GM21515 (cell line): ENCODE results near the gene AP4M1.

Experiments used
- ATAC-seq: cut with Tn5 transposase; IDR thresholded peaks from one replicate; pipeline ENCODE4 v1.9.1; 2021; ENCODE audit not compliant: unreplicated experiment

The AP4M1 gene

DNA sequence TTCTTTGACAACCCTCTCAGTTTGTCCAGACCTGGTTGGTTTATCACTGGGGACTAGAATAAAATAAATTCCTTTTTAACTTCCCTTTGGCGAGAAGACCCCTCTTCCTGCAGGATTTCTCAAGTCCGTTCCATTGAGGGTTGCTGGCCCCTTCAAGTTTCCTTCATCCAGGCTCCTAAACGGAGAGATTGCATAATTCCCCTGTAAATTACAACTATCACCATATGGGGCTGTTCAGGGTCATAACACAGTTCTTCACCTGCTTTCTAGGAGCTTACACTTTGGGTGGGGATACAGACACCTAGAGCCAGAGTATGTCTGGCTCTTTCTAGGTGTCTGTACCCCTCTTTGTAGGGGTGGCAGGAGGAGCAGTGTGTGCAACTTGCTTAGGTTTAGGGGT is 15.9 kb upstream of the AP4M1 start:
- ATAC-seq: no peak

DNA sequence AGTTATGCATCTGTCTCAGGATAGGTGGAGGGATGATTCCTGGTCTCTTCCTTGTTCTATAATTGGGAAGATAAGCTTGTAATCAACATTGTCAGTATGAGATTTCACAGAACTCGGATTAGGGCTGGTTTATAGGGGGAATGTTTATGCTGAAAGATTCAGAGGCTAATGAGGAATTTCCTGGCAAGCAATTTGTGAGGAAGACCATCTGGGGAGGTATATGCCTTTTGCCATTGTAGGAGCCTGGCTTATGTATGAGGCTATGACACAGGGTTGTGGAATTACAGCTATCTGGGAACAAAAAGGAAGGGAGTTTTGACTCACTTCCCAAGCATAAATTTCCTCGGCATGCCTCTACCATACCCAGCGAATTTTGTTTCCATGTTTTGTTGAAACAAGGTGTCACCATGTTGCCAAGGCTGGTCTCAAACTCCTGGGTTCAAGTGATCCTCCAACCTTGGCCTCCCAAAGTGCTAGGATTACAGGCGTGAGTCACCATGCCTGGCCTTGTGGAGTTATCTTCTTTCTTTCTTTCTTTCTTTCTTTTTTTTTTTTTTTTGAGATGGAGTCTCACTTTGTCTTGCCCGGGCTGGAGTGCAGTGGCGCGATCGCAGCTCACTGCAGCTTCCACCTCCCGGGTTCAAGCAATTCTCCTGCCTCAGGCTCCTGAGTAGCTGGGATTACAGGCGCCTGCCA is 14.2 kb upstream of the AP4M1 start:
- no peak for ATAC-seq

DNA sequence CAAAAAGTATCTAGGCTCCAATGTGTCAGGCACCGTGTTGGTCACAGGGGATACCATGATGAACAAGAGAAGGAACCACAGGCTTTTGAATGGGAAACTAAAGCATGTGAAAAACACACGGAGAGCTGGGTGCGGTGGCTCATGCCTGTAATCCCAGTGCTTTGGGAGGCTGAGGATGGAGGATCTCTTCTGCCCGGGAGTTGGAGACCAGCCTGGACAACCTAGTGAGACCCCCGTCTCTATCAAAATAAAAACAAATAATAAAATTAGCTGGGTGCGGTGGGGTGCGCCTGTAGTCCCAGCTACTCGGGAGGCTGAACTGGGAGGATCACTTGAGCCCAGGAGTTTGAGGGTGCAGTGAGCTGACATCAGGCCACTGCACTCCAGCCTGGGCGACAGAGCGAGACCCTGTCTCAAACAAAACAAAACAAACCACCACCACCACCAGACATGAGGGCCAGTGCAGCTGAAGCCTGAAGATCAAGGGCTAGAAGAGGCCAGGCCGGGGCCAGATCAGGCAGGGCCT is 13.3 kb upstream of the AP4M1 start:
- ATAC-seq: no peak

DNA sequence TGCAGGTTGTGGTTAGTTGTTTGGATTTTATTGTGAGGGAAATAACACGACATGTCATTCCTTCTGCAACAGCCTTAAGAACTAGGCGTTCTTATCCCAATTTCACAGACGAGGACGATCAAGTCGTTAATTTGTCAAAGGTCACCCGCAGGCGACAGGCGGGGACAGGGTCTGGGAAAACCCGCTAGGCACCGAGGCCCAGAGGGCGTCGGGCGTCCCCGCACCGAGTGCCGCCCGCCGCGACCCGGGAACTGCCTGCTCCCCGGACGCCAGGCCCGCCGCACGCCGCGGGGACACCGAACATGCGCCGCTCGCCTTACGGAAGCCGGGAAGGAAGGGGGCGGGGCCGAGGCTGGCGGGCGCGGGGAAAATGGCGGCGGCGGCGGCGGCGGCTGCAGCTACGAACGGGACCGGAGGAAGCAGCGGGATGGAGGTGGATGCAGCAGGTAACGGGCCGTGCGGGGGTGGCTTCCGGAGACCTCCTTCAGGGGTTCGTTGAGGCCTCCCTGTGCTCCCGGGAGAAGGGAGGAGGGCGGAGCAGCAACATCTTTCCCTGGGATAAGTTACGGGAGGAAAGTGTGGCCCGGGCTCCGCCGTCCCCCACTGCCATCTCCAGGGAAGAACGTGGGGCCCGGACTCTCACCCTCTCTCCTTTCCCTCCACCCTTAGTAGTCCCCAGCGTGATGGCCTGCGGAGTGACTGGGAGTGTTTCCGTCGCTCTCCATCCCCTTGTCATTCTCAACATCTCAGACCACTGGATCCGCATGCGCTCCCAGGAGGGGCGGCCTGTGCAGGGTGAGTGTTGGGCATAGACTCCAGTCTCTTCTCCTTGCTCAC is 12.6 kb upstream of the AP4M1 start, which contains the start of gene COPS6:
Gene COPS6, plus strand, starts transcription at position 349 of the 837 bp plus-strand sequence. Its CDS starts 22 bp downstream, at position 371.
- no peak for ATAC-seq

DNA sequence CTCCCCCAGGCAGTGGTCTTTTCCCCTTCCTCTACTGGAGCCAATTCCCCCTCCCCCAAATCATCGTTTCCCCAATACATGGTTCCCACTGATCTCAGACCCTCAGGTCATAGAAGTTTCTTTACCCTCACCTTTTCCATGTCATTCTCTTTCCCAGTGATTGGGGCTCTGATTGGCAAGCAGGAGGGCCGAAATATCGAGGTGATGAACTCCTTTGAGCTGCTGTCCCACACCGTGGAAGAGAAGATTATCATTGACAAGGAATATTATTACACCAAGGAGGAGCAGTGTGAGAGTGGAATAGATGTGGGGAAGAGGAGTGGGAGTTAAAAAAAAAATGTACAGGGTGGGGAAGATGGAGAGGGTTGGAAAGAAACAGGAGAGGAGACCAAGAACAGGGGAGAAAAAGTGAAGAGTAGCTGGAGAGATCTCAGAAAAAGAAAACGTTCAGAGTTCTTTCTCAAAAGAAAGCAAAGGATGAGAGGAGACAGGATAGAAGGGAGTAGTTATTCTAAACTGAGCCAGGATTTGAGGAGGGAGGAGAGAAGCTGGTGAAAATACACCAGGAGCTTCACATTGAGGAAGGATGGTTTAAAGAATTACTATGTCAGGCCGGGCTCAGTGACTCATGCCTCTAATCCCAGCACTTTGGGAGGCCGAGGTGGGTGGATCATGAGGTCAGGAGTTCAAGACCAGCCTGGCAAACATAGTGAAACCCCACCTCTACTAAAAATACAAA is 11.8 kb upstream of the AP4M1 start:
- ATAC-seq: no peak

DNA sequence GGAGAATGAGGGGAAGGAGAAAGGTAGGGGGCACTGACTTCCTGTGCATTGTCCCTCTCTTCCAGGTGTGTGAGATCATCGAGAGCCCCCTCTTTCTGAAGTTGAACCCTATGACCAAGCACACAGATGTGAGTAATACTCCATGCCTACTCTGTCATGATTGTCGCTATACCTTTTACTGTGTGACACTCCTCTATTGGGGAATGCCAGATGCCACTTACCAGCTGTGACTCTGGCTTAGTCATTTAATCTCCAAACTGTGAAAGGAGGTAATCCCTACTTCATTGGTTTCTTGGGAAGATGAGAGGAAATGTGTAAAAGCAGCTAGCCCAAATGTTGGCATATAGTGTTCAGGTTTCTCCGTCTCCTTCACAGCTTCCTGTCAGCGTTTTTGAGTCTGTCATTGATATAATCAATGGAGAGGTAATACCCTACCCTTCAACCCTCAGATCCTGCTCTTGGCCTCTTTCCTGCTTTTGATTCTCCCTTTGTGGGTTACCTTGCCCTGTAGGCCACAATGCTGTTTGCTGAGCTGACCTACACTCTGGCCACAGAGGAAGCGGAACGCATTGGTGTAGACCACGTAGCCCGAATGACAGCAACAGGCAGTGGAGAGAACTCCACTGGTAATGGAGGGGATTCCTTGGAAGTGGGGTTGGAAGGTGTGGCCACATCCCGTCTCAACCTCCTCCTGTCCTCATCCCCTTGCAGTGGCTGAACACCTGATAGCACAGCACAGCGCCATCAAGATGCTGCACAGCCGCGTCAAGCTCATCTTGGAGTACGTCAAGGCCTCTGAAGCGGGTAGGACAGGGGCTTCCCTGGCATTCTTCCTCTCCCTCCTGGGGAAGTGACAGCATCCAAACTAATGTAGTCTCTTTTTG is 10.7 kb upstream of the AP4M1 start:
- ATAC-seq: no peak

DNA sequence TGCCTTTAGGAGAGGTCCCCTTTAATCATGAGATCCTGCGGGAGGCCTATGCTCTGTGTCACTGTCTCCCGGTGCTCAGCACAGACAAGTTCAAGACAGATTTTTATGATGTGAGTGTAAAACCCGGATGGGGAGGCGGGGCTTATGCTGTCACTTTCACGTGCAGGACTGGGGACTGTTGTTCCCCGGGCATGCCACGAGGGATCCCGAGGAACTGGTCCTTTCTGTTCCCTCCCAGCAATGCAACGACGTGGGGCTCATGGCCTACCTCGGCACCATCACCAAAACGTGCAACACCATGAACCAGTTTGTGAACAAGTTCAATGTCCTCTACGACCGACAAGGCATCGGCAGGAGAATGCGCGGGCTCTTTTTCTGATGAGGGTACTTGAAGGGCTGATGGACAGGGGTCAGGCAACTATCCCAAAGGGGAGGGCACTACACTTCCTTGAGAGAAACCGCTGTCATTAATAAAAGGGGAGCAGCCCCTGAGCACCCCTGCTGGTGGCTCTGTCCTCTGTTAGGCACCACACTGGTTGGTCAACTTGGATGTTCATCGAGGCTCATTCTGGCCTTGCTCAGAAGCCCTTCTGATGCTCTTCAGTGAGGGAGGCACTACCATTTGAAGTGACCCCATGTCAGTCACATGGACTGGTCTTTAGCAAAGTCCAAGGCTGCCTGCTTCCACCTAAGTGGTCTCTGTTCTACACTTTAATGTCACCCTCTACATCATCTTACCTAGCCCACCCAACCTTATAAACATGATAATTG is 9.8 kb upstream of the AP4M1 start:
- no peak for ATAC-seq

DNA sequence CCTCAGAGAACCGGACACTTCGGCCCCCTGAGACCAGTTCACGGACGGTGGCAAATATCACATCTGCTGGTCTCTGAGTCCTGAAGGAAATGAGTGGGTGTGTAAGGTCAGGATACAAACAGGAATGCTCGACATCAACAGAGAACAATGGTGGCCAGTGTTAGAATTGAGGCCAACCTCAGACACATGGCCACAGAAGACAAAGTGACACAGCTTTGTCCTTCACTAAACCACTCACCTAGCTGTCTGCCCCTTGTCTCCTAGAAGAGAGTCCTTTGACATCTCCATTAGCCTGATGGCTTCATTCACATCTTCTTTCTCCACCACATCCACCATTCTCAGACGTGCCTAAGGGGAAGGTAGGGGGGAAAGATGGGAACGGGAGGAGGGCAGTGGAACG is 8.4 kb upstream of the AP4M1 start:
- ATAC-seq: no peak

DNA sequence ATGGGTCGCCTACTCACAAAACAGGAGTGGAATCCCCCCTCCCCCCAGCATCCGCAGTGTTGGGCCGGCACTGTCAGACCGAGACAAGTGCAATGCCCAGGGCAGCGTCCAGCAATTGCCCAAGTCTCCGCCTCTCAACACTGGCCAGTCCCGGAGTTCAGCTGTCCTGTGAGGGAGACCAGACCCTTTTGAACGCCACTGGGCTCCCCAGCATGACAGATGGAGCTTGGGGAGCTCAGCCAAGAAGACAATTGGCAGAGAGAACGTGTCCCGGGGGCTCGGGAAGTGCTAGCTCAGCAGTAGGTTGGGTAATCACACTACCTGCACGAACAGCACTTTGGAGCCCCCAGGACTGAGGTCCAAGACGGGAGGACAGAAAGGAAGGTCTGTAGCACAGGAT is 7.9 kb upstream of the AP4M1 start:
- no peak for ATAC-seq

DNA sequence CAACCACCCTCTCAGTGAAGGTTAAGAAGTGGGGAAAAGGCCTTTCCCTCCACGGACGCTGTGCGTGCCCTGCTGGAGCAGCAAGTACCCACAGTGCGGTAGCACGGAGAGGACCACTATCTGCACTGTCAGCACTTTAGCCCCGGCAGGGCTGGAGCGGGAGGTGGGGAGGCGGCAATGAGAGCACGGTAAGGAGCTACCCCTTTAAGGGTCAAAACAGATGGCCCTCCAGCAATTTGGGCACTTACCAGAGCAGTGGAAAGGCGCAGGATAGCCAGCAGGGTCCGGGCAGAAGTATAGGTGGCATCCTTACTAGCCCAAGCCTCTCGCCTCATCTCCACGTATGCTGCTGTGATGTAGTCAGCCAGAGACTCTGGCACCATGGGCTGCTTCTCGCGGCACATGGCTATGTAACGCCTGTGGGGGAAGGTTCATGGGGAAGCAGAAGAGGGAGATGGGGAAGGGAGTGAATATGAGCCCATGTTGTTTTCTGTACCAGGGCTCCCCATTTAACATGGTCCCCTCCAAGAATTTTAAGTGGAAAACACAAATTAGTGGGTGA is 7.4 kb upstream of the AP4M1 start:
- ATAC-seq: no peak

DNA sequence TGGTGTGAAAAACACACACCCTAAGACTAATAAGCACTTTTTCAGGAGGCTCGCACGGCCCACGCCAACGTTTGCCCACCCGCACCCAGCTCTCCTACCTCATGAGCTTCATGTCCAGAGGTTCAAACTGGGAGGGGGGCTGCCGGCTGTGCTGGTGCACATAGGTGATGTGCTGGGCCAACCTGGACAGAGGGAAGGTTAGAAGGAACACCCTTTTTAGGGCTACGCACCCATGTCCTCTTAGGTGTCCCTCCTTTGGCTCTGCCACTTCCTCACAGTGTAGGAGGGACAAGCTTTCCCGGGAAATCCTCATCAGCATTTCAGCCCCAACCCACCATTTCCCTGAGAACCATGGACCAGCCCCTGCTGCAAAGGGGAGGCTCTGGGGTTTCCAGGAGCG is 6.2 kb upstream of the AP4M1 start:
- no peak for ATAC-seq

DNA sequence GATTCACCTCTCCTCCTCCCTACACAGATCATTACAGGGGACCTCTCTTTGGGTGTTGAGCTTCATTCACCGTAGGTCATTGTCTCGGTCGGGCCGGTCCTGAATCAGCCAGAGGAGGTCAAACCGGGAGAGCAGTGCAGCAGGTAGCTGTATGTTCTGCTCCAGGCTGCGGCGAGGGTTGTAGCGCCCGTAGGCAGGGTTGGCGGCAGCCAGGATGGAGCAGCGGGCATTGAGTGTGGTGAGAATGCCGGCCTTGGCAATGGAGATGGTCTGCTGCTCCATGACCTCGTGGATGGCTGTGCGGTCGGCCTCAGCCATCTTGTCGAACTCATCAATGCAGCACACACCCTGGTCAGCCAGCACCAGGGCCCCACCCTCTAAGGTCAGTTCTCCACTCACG is 5.7 kb upstream of the AP4M1 start:
- no peak for ATAC-seq

DNA sequence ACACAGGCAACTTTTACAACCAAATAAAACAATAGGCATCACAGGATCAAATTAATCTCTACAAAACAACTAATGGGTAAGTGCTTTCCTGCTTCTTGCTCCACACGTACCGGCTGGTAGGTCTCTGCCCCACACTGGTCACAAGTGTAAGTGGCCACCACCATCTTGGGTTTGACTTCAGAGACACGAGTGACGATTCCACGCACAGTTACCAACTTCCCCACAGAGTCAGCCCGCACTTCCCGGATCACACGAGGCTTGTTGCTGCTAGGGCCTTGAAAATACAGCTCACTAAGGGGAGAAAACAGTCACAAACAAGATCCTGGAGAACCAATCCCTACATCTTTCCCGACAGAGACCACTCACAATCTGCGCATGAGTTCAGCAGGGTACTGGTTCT is 2.5 kb upstream of the AP4M1 start:
- no peak for ATAC-seq

DNA sequence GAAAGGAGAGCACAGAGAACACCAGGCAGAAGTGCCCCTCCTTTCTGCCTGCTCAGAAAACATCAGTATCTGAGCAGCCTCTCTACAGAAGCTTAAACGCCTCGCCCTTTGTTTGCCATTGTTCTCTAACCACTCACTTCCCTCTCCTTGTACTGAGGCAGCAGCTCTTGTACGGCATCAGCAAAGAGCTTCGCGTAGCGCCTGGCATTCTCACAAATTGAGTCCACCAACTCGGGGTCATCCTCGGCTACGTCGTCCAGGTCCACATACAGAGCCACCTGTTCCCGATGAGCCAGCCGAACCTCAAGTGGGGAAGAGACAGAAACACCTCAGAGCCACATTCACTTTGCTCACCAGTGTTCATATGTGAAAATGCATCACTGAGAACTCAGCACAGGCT is 2.0 kb upstream of the AP4M1 start:
- ATAC-seq: no peak

DNA sequence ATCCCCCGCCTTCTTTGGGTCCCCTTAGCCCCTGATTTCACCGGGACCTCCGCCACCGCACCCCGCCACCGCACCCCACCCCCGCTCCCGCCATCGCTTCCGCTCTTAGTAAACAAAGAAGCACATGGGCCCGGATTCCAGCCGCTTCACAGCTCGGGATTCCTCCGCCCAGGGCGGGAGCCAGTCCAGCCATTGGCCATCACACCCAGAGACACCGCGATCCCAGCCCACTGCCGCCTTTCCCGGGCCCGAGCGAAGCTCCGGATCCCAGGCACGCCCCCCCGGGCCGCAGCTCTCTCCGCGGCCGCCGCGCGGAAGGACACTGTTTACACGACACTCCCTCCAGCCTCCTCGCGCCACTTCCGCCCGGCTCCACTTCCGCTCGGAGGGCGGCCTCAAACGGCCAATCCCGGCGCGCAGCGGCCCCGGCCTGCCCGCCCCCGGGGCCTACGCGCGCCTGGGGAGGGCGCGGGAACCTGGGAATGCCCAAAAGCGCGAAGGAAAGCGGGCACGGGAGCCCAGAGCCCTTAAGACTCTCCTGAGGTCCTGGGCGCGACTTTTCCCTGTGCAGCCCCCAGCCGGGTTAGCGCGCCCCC is 925 bp upstream of the AP4M1 start:
- ATAC-seq: peak; percentile 58

DNA sequence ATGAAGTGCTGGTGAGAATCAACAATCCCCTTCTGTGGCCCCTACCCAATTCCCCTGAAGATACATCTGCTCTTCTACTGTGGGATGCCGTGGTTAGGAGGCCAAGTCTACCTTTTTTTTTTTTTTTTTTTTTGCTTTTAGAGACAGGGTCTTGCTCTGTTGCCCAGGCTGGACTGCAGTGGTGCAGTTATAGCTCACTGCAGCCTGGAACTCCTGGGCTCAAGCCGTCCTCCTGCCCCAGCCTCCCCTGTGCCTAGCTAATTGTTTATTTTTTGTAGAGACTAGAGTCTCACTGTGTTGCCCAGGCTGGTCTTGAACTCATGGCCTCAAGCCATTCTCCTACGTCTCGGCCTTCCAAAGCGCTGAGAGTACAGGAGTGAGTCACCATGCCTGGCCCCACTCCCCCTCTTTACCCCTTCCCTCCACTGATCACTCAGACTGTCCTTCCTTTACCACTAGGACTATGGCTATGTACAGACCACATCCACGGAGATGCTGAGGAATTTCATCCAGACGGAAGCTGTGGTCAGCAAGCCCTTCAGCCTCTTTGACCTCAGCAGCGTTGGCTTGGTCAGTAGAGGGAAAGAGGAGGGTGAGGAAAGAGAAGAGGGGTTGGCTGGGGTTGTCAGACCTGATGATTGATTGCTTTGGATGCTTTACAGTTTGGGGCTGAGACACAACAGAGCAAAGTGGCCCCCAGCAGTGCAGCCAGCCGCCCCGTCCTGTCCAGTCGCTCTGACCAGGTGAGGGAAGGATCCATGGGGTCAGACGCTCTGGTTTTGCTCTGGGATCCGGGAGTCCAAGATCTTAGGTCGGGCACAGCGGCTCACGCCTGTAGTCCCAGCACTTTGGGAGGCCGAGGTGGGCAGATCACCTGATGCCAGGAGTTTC is 1.8 kb downstream of the AP4M1 start:
- ATAC-seq: no peak

DNA sequence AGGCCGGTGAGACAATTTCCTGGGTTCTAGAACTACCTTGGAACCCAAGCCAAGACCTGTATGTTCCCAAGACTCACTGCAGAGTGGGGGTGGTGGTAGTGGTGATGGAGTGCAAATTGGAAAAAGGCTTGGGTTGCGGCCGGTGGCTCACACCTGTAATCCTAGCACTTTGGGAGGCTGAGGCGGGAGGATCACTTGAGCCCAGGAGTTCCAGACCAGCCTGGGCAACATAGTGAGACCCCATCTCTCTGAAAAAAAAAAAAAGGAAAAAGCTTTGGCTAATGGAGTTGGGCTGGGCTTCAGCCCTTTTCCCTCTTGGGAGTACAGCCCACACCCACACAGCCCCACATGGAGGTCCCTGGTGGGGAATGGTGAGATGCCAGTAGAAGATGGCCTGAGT is 4.1 kb downstream of the AP4M1 start:
- no peak for ATAC-seq

DNA sequence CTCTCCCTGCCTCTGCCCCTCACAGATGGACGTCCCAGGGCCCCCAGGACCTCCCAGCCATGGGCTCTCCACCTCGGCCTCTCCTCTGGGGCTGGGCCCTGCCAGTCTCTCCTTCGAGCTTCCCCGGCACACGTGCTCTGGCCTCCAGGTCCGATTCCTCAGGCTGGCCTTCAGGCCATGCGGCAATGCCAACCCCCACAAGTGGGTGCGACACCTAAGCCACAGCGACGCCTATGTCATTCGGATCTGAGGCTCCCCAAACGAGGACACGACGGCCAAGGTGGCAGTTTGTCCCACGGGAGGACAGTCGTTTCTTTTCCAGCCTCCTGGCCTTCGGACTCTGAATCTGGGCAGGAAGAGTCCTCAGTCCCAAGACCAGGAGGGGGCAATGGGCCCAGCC is 5.2 kb downstream of the AP4M1 start:
- no peak for ATAC-seq
